Panc1 (cell line): ENCODE data around the gene SMOC2. TPM values are rescaled to one million over a fixed set of nuclear protein-coding genes. Genes with fewer than 3 reads are reported as not detected.

Experiments
- ATAC-seq: fragments of 200-7000 bp; cut with Tn5 transposase; 2 replicates; pipeline ENCODE4 v1.9.1; 2020; ENCODE audit warnings: mild to moderate bottlenecking, moderate library complexity
- BruUV-seq: library from RNA; stranded (reverse); fragments of 400-500 nt; replicated peaks from 2 replicates; lab custom pipeline; 2021; lab: Mats Ljungman, UMichigan
- CTCF ChIA-PET: fragments of 300-600 bp; sonication (Branson Sonifier 250); formaldehyde crosslinking; loops from one replicate; lab custom pipeline; 2022; ENCODE audit warnings: antibody characterized with exemption; lab: Charles Lee
- POLR2A ChIA-PET: fragments of 300-600 bp; sonication (Branson Sonifier 250); formaldehyde crosslinking; loops from one replicate; lab custom pipeline; 2022; ENCODE audit warnings: antibody characterized with exemption; lab: Charles Lee
- DNase-seq: peaks from one replicate; pipeline ENCODE4 v3.0.0-alpha.2; 2010; ENCODE audit warnings: low read depth, low spot score
- H3K27ac ChIP-seq: 2 replicates; pipeline ENCODE4 v1.5.1; 2011; ENCODE audit warnings: mild to moderate bottlenecking, low read length, inconsistent platforms
- H3K27me3 ChIP-seq: fragments of 200-500 bp; sonication (Bioruptor generic); 2 replicates; pipeline ENCODE4 v1.6.0; 2014; ENCODE audit warnings: low read length, inconsistent platforms; ENCODE audit not compliant: control insufficient read depth, insufficient read depth
- H3K36me3 ChIP-seq: fragments of 200-500 bp; sonication (Bioruptor generic); 2 replicates; pipeline ENCODE4 v1.5.1; 2014; ENCODE audit warnings: inconsistent platforms, mild to moderate bottlenecking, low read length, moderate library complexity; ENCODE audit not compliant: control insufficient read depth, insufficient read depth
- H3K4me1 ChIP-seq: 2 replicates; pipeline ENCODE4 v1.5.1; 2011; ENCODE audit warnings: inconsistent platforms, mild to moderate bottlenecking, low read length, moderate library complexity; ENCODE audit not compliant: control insufficient read depth, insufficient read depth
- H3K4me3 ChIP-seq, 2 experiments: 2 replicates each; pipeline ENCODE4 v1.5.1; 2011 to 2012; ENCODE audit warnings: low read depth in 2 of 2, low read length in 2 of 2, mild to moderate bottlenecking in 2 of 2, inconsistent platforms in 1 of 2, moderate library complexity in 1 of 2
- H3K9me3 ChIP-seq: fragments of 200-500 bp; sonication (Bioruptor generic); 2 replicates; pipeline ENCODE4 v1.5.1; 2014; ENCODE audit warnings: low read depth, mild to moderate bottlenecking, inconsistent platforms, low read length, moderate library complexity; ENCODE audit not compliant: control insufficient read depth, insufficient read depth
- CTCF ChIP-seq: fragments of 450-650 bp; IDR thresholded peaks from 2 replicates; pipeline ENCODE4 v1.5.1; 2017; ENCODE audit warnings: mild to moderate bottlenecking
- POLR2AphosphoS5 ChIP-seq: IDR thresholded peaks from 2 replicates; pipeline ENCODE4 v1.6.1; 2012; ENCODE audit warnings: mild to moderate bottlenecking, low read depth, low read length, moderate library complexity
- REST ChIP-seq, 2 experiments: IDR thresholded peaks; 2 replicates each; pipeline ENCODE4 v1.6.1; 2011 to 2012; ENCODE audit warnings: low read depth in 2 of 2, control low read depth in 1 of 2, low read length in 1 of 2, mild to moderate bottlenecking in 1 of 2, moderate library complexity in 1 of 2; ENCODE audit not compliant: insufficient read depth in 1 of 2
- SIN3A ChIP-seq: IDR thresholded peaks from 2 replicates; pipeline ENCODE4 v1.6.1; 2012; ENCODE audit warnings: low read depth, mild to moderate bottlenecking, low read length, moderate library complexity, borderline replicate concordance; ENCODE audit not compliant: insufficient read depth
- TCF7L2 ChIP-seq: IDR thresholded peaks from 2 replicates; pipeline ENCODE4 v1.6.1; 2011; ENCODE audit warnings: mild to moderate bottlenecking, low read depth, low read length, inconsistent platforms
- in situ Hi-C: cut with HindIII; loops from 2 replicates; pipeline ENCODE4 v1.10.0; 2016; ENCODE audit warnings: low sequenced_read_pairs, low pct_unique_long_range_greater_than_20kb
- intact Hi-C: fragments of 100-400 bp; cut with micrococcal nuclease; formaldehyde crosslinking; loops from one replicate; pipeline ENCODE4 v1.10.0; 2022; ENCODE audit not compliant: unreplicated experiment
- total RNA-seq: library from RNA; stranded (reverse); gene quantifications from one replicate; pipeline ENCODE4 v1.2.1, GENCODE V29; 2021; ENCODE audit not compliant: unreplicated experiment

SMOC2 gene
- total RNA-seq, 1 experiment from 2014 or later, result 0.13 TPM

GRCh38 chr6:168602576-168602975 lies 161.6 kb downstream of the SMOC2 start:
- Histone ChIP-seq H3K27ac (no peak overlapping the region), H3K9me3 (no peaks in the 10 kb centered on the region), H3K4me1 (no peaks in the 10 kb centered on the region), H3K27me3 (peaks cover 34% of the 10 kb centered on the region), H3K36me3 (no peaks in the 10 kb centered on the region), H3K4me3 (no peak overlapping the region)
- CTCF ChIA-PET, result no interaction called here
- POLR2A ChIA-PET, result no interaction called here
- intact Hi-C loops, result no loop called here
- TF ChIP-seq TCF7L2, result no peak
- no peak for TF ChIP-seq CTCF
- no peak for TF ChIP-seq POLR2AphosphoS5
- TF ChIP-seq SIN3A, result no peak
- DNase-seq (no peak), ATAC-seq (no peak)
- BruUV-seq, result no TSS peak
- in situ Hi-C loops, result no loop called here

- ATAC-seq (no peak), DNase-seq (no peak)
- CTCF ChIA-PET, result interaction anchor here (0.5 kb wide), 1 partner anchor 139 kb away, joined by 9 read pairs; no protein-coding TSS in a partner anchor
- Histone ChIP-seq H3K27me3 (peaks cover 30% of the 10 kb centered on the region), H3K4me1 (no peaks in the 10 kb centered on the region), H3K9me3 (no peaks in the 10 kb centered on the region), H3K36me3 (no peaks in the 10 kb centered on the region), H3K27ac (no peak overlapping the region), H3K4me3 (no peak overlapping the region)
- no TSS peak for BruUV-seq
- POLR2A ChIA-PET, result no interaction called here
- in situ Hi-C loops (no loop called here), intact Hi-C loops (no loop called here)
- no peak for TF ChIP-seq CTCF
- no peak for TF ChIP-seq POLR2AphosphoS5
- no peak for TF ChIP-seq SIN3A
- TF ChIP-seq REST (IDR thresholded peaks at IDR 0.05; ENCODE audit: insufficient read depth in 1 of 2, low read depth in 2 of 2, low read length in 1 of 2), result no peak
- TF ChIP-seq TCF7L2, result no peak
Measured at GRCh38 chr6:168603234-168603633, 162.2 kb downstream of the SMOC2 start.
